AG04449 (cell line): ENCODE data around the gene GPD1.
A peak's percentile ranks its signal among the peaks of the same experiment; 100 is the strongest.

Experiments
- CTCF ChIA-PET: fragments of 350-600 bp; formaldehyde crosslinking; extraction: SDS; loops from one replicate; lab custom pipeline; 2021; ENCODE audit warnings: antibody characterized with exemption; lab: Yijun Ruan, JAX
- POLR2A ChIA-PET: fragments of 400-600, 350-600 bp; formaldehyde crosslinking; extraction: SDS; loops from one replicate; lab custom pipeline; 2020; ENCODE audit warnings: antibody characterized with exemption, inconsistent platforms; lab: Yijun Ruan, JAX
- DNase-seq: peaks from one replicate; pipeline ENCODE4 v3.0.0-alpha.2; 2010; ENCODE audit warnings: low read depth, low spot score
- H3K4me3 ChIP-seq: 2 replicates; pipeline ENCODE4 v1.5.1; 2011; ENCODE audit warnings: low read depth, mild to moderate bottlenecking, control low read depth, low read length
- TF ChIP-seq, protein P1 (sequence below): IDR thresholded peaks from one replicate; pipeline ENCODE4 v1.5.1; 2011; ENCODE audit warnings: mild to moderate bottlenecking, moderate library complexity, low read length, control low read depth, inconsistent platforms; ENCODE audit not compliant: insufficient read depth; ENCODE audit errors: missing control alignments

The GPD1 gene

DNA sequence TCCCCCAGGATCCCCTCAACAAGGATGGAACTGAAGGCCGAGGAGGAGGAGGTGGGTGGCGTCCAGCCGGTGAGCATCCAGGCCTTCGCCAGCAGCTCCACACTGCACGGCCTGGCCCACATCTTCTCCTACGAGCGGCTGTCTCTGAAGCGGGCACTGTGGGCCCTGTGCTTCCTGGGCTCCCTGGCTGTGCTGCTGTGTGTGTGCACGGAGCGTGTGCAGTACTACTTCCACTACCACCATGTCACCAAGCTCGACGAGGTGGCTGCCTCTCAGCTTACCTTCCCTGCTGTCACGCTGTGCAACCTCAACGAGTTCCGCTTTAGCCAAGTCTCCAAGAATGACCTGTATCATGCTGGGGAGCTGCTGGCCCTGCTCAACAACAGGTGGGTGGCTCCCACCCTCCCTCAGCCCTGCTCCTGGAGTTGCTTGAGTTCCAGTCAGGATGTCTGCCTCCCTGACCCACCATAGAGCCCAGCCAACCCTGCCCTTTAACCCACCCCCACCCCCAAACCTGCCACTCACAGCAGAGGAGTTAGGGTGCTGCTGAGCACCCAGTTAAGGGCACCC is 45.0 kb upstream of the GPD1 start:
- CTCF ChIA-PET: interaction anchor here (1.0 to 22.9 kb wide), 7 partner anchors 9 to 192 kb away, joined by 5 to 1042 read pairs (median 18); partner anchors contain the start of genes AQP5 and AQP6
- DNase-seq: no peak
- H3K4me3 ChIP-seq: peak overlapping the region; percentile 1; the same call in 1 of the 2 replicates
- POLR2A ChIA-PET: no interaction called here
- TF ChIP-seq, protein P1, sequence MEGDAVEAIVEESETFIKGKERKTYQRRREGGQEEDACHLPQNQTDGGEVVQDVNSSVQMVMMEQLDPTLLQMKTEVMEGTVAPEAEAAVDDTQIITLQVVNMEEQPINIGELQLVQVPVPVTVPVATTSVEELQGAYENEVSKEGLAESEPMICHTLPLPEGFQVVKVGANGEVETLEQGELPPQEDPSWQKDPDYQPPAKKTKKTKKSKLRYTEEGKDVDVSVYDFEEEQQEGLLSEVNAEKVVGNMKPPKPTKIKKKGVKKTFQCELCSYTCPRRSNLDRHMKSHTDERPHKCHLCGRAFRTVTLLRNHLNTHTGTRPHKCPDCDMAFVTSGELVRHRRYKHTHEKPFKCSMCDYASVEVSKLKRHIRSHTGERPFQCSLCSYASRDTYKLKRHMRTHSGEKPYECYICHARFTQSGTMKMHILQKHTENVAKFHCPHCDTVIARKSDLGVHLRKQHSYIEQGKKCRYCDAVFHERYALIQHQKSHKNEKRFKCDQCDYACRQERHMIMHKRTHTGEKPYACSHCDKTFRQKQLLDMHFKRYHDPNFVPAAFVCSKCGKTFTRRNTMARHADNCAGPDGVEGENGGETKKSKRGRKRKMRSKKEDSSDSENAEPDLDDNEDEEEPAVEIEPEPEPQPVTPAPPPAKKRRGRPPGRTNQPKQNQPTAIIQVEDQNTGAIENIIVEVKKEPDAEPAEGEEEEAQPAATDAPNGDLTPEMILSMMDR: no peak

GRCh38 chr12:50059440-50060119 is 44.2 kb upstream of the GPD1 start:
- H3K4me3 ChIP-seq: no peak overlapping the region
- no peak for DNase-seq
- POLR2A ChIA-PET: no interaction called here
- TF ChIP-seq, protein P1: no peak
- CTCF ChIA-PET: interaction anchor here (0.7 to 22.9 kb wide), 8 partner anchors 8 to 192 kb away, joined by 3 to 1042 read pairs (median 14); partner anchors contain the start of genes AQP5 and AQP6

- POLR2A ChIA-PET: no interaction called here
- CTCF ChIA-PET: interaction anchor here (0.7 to 22.9 kb wide), 9 partner anchors 7 to 193 kb away, joined by 3 to 1042 read pairs (median 10); partner anchors contain the start of genes AQP5 and AQP6
- no peak overlapping the region for H3K4me3 ChIP-seq
- DNase-seq: no peak
- TF ChIP-seq, protein P1: no peak
These were observed 43.7 kb upstream of the GPD1 start for GRCh38 chr12:50060120-50060468.

GRCh38 chr12:50061171-50061570 is 42.6 kb upstream of the GPD1 start:
- no peak for DNase-seq
- POLR2A ChIA-PET: no interaction called here
- CTCF ChIA-PET: interaction anchor here (0.9 to 22.9 kb wide), 6 partner anchors 9 to 115 kb away, joined by 5 to 1042 read pairs (median 25); partner anchors contain the start of genes AQP5 and AQP6
- no peak overlapping the region for H3K4me3 ChIP-seq
- TF ChIP-seq, protein P1: no peak

DNA sequence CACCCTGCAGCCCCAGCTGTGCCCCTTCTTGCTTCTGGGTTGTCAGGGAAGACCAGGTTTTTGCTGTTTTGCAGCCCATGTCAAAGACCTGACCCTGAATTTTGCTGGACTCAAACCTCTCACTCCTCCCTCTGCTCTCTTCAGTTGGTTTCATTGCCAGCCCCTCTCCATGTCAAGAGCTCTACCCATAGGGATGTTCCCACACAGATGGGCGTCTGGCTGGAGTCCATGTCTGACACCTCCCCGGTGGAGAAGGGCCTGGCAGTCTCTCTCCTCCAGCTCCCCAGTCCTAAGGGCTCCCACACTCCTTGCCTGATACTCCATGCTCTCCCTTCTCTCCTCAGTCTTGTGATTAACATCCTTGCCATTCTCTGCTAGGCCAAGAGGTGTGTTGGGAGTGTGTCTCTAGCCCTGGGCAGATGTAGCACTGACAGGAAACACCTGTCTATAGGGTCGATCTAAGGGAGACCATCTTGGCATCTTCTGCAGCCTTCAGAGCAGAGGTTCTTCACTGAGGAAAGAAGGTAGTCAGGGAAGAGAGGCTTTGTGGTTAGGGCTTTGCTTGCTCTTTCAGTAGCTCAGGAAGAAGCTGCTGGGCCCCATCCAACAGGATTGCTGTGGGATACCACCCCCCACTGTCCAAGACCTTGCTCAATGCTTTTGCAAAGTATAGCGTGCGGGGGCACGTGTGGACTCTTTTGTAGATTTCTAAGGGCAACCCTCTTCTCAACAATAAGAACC is 41.7 kb upstream of the GPD1 start:
- ChIA-PET CTCF (interaction anchor here (0.6 to 22.9 kb wide), 10 partner anchors 8 to 284 kb away, joined by 3 to 1042 read pairs (median 6); partner anchors contain the start of genes AQP5 and AQP6), POLR2A (interaction anchor here (0.6 kb wide), 1 partner anchor 88 kb away, joined by 3 read pairs; no protein-coding TSS in a partner anchor)
- no peak for DNase-seq
- H3K4me3 ChIP-seq: no peak overlapping the region
- TF ChIP-seq, protein P1: no peak
